HG03378 (cell line): Measurements from ENCODE around the gene TMC8.
A peak's percentile ranks its signal among the peaks of the same experiment; 100 is the strongest.

Experiments used
- ATAC-seq: cut with Tn5 transposase; IDR thresholded peaks from one replicate; pipeline ENCODE4 v1.9.1; 2021; ENCODE audit warnings: mild to moderate bottlenecking, moderate library complexity; ENCODE audit not compliant: unreplicated experiment

The TMC8 gene

DNA sequence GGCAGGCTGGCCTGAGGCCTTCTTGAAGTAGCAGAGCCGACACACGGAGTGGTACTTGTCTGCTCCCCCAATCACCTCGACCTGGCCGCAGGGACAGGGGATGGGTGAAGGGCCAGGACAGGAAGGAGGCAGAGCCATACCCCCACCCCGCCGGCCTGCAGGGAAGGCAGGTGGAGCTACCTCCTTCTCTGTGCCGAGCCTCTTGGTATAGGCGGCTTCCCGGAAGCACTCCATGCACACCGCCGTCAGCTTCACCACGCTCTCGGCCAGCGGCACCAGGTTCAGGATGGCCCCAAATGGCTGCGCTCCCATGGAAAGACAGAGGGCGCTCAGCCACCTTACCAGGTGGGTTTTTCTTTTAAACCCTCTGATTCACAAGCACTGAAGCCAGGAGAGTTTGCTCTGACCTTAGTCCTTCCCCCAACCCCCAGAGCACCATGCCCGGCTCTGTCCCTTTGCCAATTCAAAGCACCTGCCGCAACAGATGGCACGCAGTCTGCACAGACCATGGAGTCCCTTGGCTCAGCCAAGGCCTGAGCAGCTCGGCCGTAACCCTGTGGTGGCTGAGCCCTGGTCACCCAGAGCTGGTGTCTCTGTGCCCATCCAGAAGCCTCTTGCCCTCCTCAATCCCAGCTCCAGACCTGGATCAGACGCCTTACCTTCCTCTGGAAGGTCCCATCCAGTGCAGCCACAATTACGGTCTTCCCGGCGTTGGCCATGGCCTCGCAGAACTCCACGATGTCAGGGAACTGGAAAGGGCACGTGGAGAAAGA, 44.5 kb downstream of the TMC8 start:
- no peak for ATAC-seq

DNA sequence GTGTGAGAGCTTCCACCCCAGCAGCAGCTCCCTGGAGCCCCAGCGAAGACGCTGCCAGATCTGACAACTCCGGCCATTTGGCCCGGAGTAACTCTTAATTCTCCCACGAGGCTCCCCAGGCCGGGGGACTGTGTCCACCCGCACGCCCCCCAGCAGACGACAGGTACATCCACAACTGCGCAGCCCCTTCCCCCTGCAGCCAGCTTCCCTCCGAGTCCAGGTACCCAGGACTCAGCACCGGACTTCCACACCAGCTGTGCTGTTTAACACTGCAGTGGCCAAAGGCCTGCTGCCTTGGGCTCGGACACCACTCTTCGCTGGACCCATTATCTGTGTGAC, 45.0 kb downstream of the TMC8 start:
- ATAC-seq: no peak

GRCh38 chr17:78176548-78177025, 46.0 kb downstream of the TMC8 start:
- ATAC-seq: no peak

GRCh38 chr17:78179372-78179771, 48.8 kb downstream of the TMC8 start:
- no peak for ATAC-seq

GRCh38 chr17:78180083-78180482, 49.5 kb downstream of the TMC8 start:
- no peak for ATAC-seq

DNA sequence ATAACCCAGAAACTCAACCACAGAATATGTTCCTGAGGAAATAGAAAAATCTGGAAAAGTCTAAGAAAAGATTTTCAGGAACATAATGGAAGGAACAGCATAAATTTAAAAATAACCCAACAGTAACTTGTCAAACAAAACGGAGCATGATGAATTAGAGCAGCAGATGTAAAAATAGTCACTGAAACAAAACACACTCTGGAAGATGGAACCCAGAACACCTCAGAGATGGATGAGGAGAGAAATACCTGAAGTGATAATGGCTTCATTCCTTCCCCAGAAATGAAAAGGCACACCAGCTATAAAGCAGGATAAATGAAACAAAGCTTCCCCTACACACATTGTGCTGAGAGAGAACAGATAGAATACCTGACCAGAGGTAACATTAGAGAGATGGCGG, 49.9 kb downstream of the TMC8 start:
- no peak for ATAC-seq

- ATAC-seq: no peak
These were observed 51.9 kb downstream of the TMC8 start for GRCh38 chr17:78182504-78182903.

GRCh38 chr17:78183916-78184315, 53.3 kb downstream of the TMC8 start:
- ATAC-seq: no peak

DNA sequence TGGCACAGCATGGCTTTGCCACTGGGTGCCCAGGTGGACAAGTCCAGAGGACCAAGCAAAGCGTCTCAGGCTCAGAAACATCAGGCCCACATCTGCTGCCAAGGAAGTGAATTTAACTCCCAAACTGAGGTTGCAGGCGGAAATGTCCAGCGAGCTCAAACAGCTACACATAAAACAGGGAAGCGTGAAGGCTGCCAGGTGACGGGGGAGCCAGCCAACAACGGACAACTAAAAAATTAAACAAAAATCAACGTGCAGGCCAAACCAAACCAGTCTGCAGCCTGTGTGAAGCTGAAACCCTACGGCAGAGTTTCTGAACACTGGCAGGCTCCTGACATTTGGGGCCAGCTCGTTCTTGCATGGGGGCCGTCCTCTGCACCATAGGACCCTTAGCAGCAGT, 53.8 kb downstream of the TMC8 start:
- ATAC-seq: no peak

DNA sequence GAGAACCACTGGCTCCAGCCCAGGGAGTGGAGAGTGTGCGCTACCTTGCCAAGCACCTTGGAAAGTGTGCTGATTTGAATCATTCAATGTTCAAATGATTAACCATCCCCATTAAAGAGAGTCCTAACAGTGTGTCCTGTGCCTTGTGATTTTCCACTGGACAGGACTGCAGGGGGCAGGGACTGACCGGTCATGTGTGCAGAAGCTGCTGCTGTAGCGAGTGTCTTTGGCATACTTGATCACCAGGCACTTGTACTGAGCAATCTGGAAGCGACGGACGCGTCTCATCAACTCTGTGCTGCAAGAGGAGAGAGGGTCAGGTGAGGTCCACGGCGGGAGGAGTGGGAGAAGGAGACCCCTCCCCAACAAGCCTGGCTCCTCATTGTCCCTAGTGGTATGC, 54.3 kb downstream of the TMC8 start:
- ATAC-seq: no peak

GRCh38 chr17:78185981-78186691, 55.6 kb downstream of the TMC8 start:
- ATAC-seq: no peak

GRCh38 chr17:78186692-78187595, 56.4 kb downstream of the TMC8 start, which contains the start of the genes AFMID and TK1:
TSS of gene AFMID (plus strand) at chr17:78187362. CDS start at chr17:78187371, 9 bp downstream.
TSS of gene TK1 (minus strand) at chr17:78187052. CDS start at chr17:78186994, 58 bp downstream.
- ATAC-seq: peak; percentile 67
